Fibroblast of lung (primary cell): ENCODE results near the gene GPR68. TPM values are rescaled to one million over a fixed set of nuclear protein-coding genes. Genes with fewer than 3 reads are reported as not detected.
A peak's percentile ranks its signal among the peaks of the same experiment; 100 is the strongest.
"Not testable (repeated sequence)": the region's sequence is repeated elsewhere in the genome, so short reads cannot be mapped to it uniquely, and the experiment has no call there.

Experiments used
- DNase-seq, 2 donors: peaks; one replicate each; pipeline versions ENCODE4 v3.0.0 to v3.0.0-alpha.2; 2010; ENCODE audit warnings: low read depth in 2 of 2
- H2AFZ ChIP-seq: 2 replicates; pipeline ENCODE4 v1.5.1; 2012; ENCODE audit warnings: low read length, control low read depth, inconsistent platforms
- H3K27ac ChIP-seq: 2 replicates; pipeline ENCODE4 v1.5.1; 2011; ENCODE audit warnings: low read length, control low read depth; ENCODE audit not compliant: insufficient read depth
- H3K27me3 ChIP-seq: 2 replicates; pipeline ENCODE4 v1.5.1; 2011; ENCODE audit warnings: mild to moderate bottlenecking, low read length; ENCODE audit not compliant: control insufficient read depth, insufficient read depth
- H3K36me3 ChIP-seq: 2 replicates; pipeline ENCODE4 v1.5.1; 2011; ENCODE audit warnings: low read length; ENCODE audit not compliant: control insufficient read depth, insufficient read depth
- H3K4me1 ChIP-seq: 2 replicates; pipeline ENCODE4 v1.5.1; 2011; ENCODE audit warnings: low read length; ENCODE audit not compliant: control insufficient read depth, insufficient read depth; ENCODE audit errors: extremely low read depth
- H3K4me2 ChIP-seq: 2 replicates; pipeline ENCODE4 v1.5.1; 2011; ENCODE audit warnings: low read length, control low read depth; ENCODE audit not compliant: insufficient read depth; ENCODE audit errors: extremely low read depth
- H3K4me3 ChIP-seq, 4 experiments: fragments of 200-600 bp in 1 of 4; sonication (generic) in 1 of 4; replicated peaks in 1 of 4; 2 replicates each; pipeline ENCODE4 v1.5.1; 2011 to 2016; ENCODE audit warnings: low read length in 4 of 4, low read depth in 3 of 4, mild to moderate bottlenecking in 3 of 4, control low read depth in 2 of 4, inconsistent platforms in 1 of 4, mixed read lengths in 1 of 4; ENCODE audit not compliant: insufficient read depth in 1 of 4; ENCODE audit errors: control extremely low read depth in 1 of 4
- H3K79me2 ChIP-seq: 2 replicates; pipeline ENCODE4 v1.5.1; 2012; ENCODE audit warnings: mild to moderate bottlenecking, low read length, inconsistent platforms; ENCODE audit not compliant: control insufficient read depth, insufficient read depth
- H3K9ac ChIP-seq: 2 replicates; pipeline ENCODE4 v1.5.1; 2011; ENCODE audit warnings: mild to moderate bottlenecking, low read length, control low read depth; ENCODE audit not compliant: insufficient read depth
- H3K9me3 ChIP-seq: 2 replicates; pipeline ENCODE4 v1.5.1; 2012; ENCODE audit warnings: low read depth, low read length; ENCODE audit not compliant: control insufficient read depth, insufficient read depth
- H4K20me1 ChIP-seq: 2 replicates; pipeline ENCODE4 v1.5.1; 2011; ENCODE audit warnings: low read length; ENCODE audit not compliant: control insufficient read depth, insufficient read depth; ENCODE audit errors: extremely low read depth
- CTCF ChIP-seq, 2 donors: IDR thresholded peaks in 1 of 2; conservative IDR thresholded peaks in 1 of 2; 1 replicate in 1 of 2; 2 replicates in 1 of 2; pipeline ENCODE4 v1.5.1; 2011 to 2012; ENCODE audit warnings: low read length in 2 of 2, control low read depth in 1 of 2, inconsistent platforms in 1 of 2, low read depth in 1 of 2, mild to moderate bottlenecking in 1 of 2
- EZH2 ChIP-seq: IDR thresholded peaks from 2 replicates; pipeline ENCODE4 v1.5.1; 2012; ENCODE audit warnings: low read length, control low read depth, mild to moderate bottlenecking; ENCODE audit errors: missing control alignments
- polyA plus RNA-seq, 2 donors: library from polyadenylated mRNA; depleted of rRNA in 1 of 2; stranded (reverse) in 1 of 2; unstranded in 1 of 2; fragments of >200 nt; gene quantifications; 2 replicates each; pipeline ENCODE4 v1.2.1, GENCODE V29; 2011 to 2012; ENCODE audit warnings: missing spikeins in 1 of 2
- total RNA-seq: library from RNA; depleted of rRNA; stranded (reverse); fragments of >200 nt; gene quantifications from 2 replicates; pipeline ENCODE4 v1.2.1, GENCODE V29; 2014

The GPR68 gene
- total and polyA plus RNA-seq, 2 donors (not counting 1 experiment from before 2014, with no cell fraction given): 0.37 to 0.66 TPM

DNA sequence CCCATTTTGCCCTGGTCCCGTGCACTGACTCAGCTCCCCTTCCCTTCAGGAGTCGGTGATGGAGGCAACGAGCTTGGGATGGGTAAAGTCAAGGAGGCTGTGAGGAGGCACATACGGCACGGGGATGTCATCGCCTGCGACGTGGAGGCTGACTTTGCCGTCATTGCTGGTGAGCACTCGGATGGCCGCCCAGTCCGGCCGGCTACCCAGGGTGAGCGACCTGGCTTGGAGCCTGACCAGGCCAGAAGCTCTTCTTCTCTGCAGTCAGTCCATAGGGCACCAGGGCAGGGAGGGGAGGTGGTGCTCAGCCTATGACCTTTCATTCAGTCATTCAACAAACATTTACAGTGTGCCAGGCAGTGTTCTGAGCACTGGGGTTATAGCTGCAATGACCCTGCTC is 39.8 kb downstream of the GPR68 start:
- Histone ChIP-seq H3K79me2 (no peaks in the 10 kb centered on the region), H3K9ac (no peak overlapping the region), H2AFZ (no peak overlapping the region), H3K9me3 (no peaks in the 10 kb centered on the region), H3K4me2 (no peak overlapping the region), H3K4me3 (no peak overlapping the region), H3K36me3 (peaks cover 10% of the 10 kb centered on the region), H3K4me1 (no peaks in the 10 kb centered on the region), H4K20me1 (no peaks in the 10 kb centered on the region), H3K27ac (no peak overlapping the region), H3K27me3 (no peaks in the 10 kb centered on the region)
- TF ChIP-seq CTCF (conservative IDR thresholded peaks at IDR 0.05 in 1 of 2, IDR thresholded peaks at IDR 0.05 in 1 of 2; ENCODE audit: low read depth in 1 of 2, low read length in 2 of 2) (no peak), EZH2 (no peak)
- no peak for DNase-seq

- H3K4me2 ChIP-seq: no peak overlapping the region
- no peak overlapping the region for H3K27ac ChIP-seq
- no peaks in the 10 kb centered on the region for H3K27me3 ChIP-seq
- H2AFZ ChIP-seq: no peak overlapping the region
- H4K20me1 ChIP-seq: no peaks in the 10 kb centered on the region
- TF ChIP-seq EZH2 (no peak), CTCF (conservative IDR thresholded peaks at IDR 0.05 in 1 of 2, IDR thresholded peaks at IDR 0.05 in 1 of 2; ENCODE audit: low read depth in 1 of 2, low read length in 2 of 2) (no peak)
- DNase-seq: peak in 1 of 2 donors; percentile 49
- H3K9me3 ChIP-seq: no peaks in the 10 kb centered on the region
- peaks cover 13% of the 10 kb centered on the region for H3K36me3 ChIP-seq
- no peak overlapping the region for H3K9ac ChIP-seq
- H3K79me2 ChIP-seq: no peaks in the 10 kb centered on the region
- H3K4me3 ChIP-seq: no peak overlapping the region
- H3K4me1 ChIP-seq: no peaks in the 10 kb centered on the region
Measured at GRCh38 chr14:91202234-91202974, 42.1 kb downstream of the GPR68 start.

DNA sequence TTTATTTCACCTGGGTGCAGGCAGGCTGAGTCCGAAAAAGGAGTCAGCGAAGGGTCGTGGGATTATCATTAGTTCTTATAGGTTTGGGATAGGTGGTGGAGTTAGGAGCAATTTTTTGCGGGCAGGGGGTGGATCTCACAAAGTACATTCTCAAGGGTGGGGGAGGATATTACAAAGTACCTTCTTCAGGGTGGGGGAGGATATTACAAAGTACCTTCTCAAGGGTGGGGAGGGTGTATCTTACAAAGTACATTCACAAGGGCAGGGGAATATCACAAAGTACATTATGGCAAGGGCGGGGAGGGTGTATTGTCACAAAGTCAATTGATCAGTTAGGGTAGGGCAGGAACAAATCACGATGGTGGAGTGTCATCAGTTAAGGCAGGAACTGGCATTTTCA is 43.7 kb downstream of the GPR68 start:
- not testable (repeated sequence) for H3K4me1 ChIP-seq, H3K79me2 ChIP-seq, H3K4me2 ChIP-seq, H3K9ac ChIP-seq, H3K27me3 ChIP-seq, H3K4me3 ChIP-seq, H2AFZ ChIP-seq, H3K9me3 ChIP-seq, H3K27ac ChIP-seq, DNase-seq, H4K20me1 ChIP-seq
- H3K36me3 ChIP-seq: peaks cover 14% of the 10 kb centered on the region
